ENCODE measurements around the gene DAPK2. TPM values are rescaled to one million over a fixed set of nuclear protein-coding genes. Genes with fewer than 3 reads are reported as not detected.

The DAPK2 gene
- total RNA-seq, 1 donor from 2014 or later: 2.4 TPM

GRCh38 chr15:63986751-63987341, 59.4 kb downstream of the DAPK2 start:
- TF ChIP-seq, protein P1, sequence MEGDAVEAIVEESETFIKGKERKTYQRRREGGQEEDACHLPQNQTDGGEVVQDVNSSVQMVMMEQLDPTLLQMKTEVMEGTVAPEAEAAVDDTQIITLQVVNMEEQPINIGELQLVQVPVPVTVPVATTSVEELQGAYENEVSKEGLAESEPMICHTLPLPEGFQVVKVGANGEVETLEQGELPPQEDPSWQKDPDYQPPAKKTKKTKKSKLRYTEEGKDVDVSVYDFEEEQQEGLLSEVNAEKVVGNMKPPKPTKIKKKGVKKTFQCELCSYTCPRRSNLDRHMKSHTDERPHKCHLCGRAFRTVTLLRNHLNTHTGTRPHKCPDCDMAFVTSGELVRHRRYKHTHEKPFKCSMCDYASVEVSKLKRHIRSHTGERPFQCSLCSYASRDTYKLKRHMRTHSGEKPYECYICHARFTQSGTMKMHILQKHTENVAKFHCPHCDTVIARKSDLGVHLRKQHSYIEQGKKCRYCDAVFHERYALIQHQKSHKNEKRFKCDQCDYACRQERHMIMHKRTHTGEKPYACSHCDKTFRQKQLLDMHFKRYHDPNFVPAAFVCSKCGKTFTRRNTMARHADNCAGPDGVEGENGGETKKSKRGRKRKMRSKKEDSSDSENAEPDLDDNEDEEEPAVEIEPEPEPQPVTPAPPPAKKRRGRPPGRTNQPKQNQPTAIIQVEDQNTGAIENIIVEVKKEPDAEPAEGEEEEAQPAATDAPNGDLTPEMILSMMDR (IDR thresholded peaks at IDR 0.05): no peak
- no peak for DNase-seq (ENCODE audit: low spot score in 2 of 2)
- Histone ChIP-seq H3K9me3 (no peaks in the 10 kb centered on the region), H3K27me3 (no peaks in the 10 kb centered on the region), H3K4me3 (no peak overlapping the region), H3K4me1 (peaks cover 0 to 3% of the 10 kb centered on the region in 2 donors), H3K36me3 (no peaks in the 10 kb centered on the region), H3K27ac (no peak overlapping the region)
- intact Hi-C loops (cut with DNase I): no loop called here

GRCh38 chr15:63986185-63986680, 60.1 kb downstream of the DAPK2 start:
- TF ChIP-seq, protein P1 (IDR thresholded peaks at IDR 0.05): no peak
- Histone ChIP-seq H3K4me3 (no peak overlapping the region), H3K27ac (peak overlapping the region; percentile 55 to 71), H3K9me3 (no peaks in the 10 kb centered on the region), H3K4me1 (peaks cover 0 to 3% of the 10 kb centered on the region in 2 donors), H3K36me3 (no peaks in the 10 kb centered on the region), H3K27me3 (no peaks in the 10 kb centered on the region)
- intact Hi-C loops (cut with DNase I): no loop called here
- no peak for DNase-seq (ENCODE audit: low spot score in 2 of 2)

DNA sequence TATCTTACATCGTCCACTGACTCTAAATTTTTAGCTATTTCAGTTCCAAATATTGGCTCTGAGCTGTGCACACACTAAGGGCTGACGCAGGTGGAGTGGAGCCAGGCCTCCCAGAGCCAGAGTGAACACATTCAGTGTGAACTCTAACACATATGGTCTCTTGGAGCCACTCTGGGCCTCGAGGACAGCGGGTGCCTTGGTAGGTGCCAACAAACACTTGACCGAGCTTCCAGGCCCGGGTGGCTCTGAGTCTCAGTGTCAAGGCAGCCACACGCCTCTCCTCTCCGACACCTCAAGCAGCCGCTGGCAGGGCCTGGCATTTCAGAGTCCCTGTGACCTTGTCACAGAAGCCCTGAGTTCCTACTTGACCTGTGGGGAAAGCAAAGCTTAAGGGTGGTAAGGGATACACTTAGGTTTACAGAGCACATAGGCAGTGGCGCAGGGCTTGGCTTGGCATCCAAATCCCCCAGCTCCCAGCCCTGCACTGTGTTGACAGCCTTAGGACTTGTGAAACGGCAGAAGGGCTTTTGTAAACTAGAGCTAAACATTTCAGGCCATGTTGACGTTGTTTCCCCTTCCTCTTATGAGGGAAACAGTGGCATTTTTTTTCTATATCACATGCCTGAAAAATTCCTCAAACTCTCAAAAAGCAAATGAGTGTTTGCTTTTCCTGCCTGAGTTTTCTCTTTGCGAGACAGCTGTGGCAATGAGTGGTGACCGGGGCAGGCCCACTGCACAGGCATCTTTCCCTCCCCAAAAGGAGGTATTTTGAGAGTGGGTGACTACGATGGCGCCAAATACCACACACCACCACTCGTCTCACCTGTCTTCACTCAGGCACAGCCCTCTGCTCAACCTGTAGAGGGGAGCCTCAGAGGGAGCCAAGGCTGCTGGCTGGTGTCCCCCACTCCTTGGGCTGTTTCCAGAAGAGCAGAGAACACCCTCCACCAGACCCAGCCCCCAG, 60.8 kb downstream of the DAPK2 start:
- H3K4me1 ChIP-seq: peaks cover 0 to 3% of the 10 kb centered on the region in 2 donors
- intact Hi-C loops (cut with DNase I): no loop called here
- no peaks in the 10 kb centered on the region for H3K27me3 ChIP-seq
- DNase-seq (ENCODE audit: low spot score in 2 of 2): peak; percentile 22 to 82
- no peaks in the 10 kb centered on the region for H3K9me3 ChIP-seq
- no peaks in the 10 kb centered on the region for H3K36me3 ChIP-seq
- no peak overlapping the region for H3K4me3 ChIP-seq
- TF ChIP-seq, protein P1 (IDR thresholded peaks at IDR 0.05): no peak
- H3K27ac ChIP-seq: peak overlapping the region; percentile 55 to 71

- no peaks in the 10 kb centered on the region for H3K27me3 ChIP-seq
- H3K4me3 ChIP-seq: no peak overlapping the region
- TF ChIP-seq, protein P1 (IDR thresholded peaks at IDR 0.05): no peak
- peak overlapping the region; percentile 55 to 71 for H3K27ac ChIP-seq
- DNase-seq (ENCODE audit: low spot score in 2 of 2): no peak
- H3K36me3 ChIP-seq: no peaks in the 10 kb centered on the region
- intact Hi-C loops (cut with DNase I): no loop called here
- peaks cover 0 to 3% of the 10 kb centered on the region in 2 donors for H3K4me1 ChIP-seq
- H3K9me3 ChIP-seq: no peaks in the 10 kb centered on the region
These were observed 62.0 kb downstream of the DAPK2 start for GRCh38 chr15:63984331-63984730.

- no peaks in the 10 kb centered on the region for H3K9me3 ChIP-seq
- H3K27me3 ChIP-seq: no peaks in the 10 kb centered on the region
- H3K4me1 ChIP-seq: peaks cover 0 to 3% of the 10 kb centered on the region in 2 donors
- no peak overlapping the region for H3K27ac ChIP-seq
- intact Hi-C loops (cut with DNase I): no loop called here
- TF ChIP-seq, protein P1 (IDR thresholded peaks at IDR 0.05): no peak
- H3K36me3 ChIP-seq: no peaks in the 10 kb centered on the region
- H3K4me3 ChIP-seq: no peak overlapping the region
- peak in 1 of 2 donors; percentile 38 for DNase-seq (ENCODE audit: low spot score in 2 of 2)
These were observed 63.1 kb downstream of the DAPK2 start for GRCh38 chr15:63983061-63983711.

All from ascending aorta (tissue), 2 donors.